IPS DF 6.9 (cell line): ENCODE data around the gene SLC4A11.

Experiments used
- DNase-seq: peaks from one replicate; pipeline ENCODE4 v3.0.0-alpha.2; 2013; ENCODE audit warnings: low read depth, low spot score
- H3K27ac ChIP-seq: one replicate; pipeline ENCODE4 v1.5.1; 2013; ENCODE audit warnings: low read length, control low read depth
- H3K27me3 ChIP-seq: 2 replicates; pipeline ENCODE4 v1.6.1; 2013; ENCODE audit warnings: mild to moderate bottlenecking, low read length; ENCODE audit not compliant: control insufficient read depth, insufficient read depth
- H3K36me3 ChIP-seq: 2 replicates; pipeline ENCODE4 v1.6.1; 2013; ENCODE audit warnings: low read length; ENCODE audit not compliant: control insufficient read depth, insufficient read depth
- H3K4me1 ChIP-seq: 2 replicates; pipeline ENCODE4 v1.6.1; 2013; ENCODE audit warnings: low read length; ENCODE audit not compliant: control insufficient read depth, insufficient read depth
- H3K4me3 ChIP-seq: 2 replicates; pipeline ENCODE4 v1.5.1; 2013; ENCODE audit warnings: mild to moderate bottlenecking, low read length
- H3K9me3 ChIP-seq: 2 replicates; pipeline ENCODE4 v1.6.1; 2013; ENCODE audit warnings: low read length, inconsistent platforms; ENCODE audit not compliant: control insufficient read depth, insufficient read depth
- WGBS: extraction: QIAGEN DNeasy Blood & Tissue Kit; methylation state at CpG from one replicate; pipeline ENCODE4 v1.1.7; 2013; ENCODE audit warnings: mixed read lengths, missing lambda C conversion rate; ENCODE audit not compliant: insufficient read length, insufficient coverage; 5-methylcytosine and 5-hydroxymethylcytosine counted together

Gene SLC4A11

DNA sequence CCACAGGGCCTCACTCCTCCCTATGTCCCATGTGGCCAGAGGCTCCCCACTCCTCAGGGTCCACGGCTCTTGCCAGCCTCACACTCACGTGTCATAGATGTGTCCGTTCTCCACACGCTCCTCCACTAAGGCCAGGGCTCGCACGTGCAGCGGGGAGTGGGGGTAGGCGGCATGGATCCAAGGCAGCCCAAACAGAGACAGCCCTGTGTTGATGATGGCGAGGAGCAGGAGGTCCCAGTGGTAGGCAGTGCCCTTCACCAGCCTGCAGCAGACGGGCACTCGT lies 10.3 kb downstream of the SLC4A11 start:
- Histone ChIP-seq H3K27me3 (no peaks in the 10 kb centered on the region), H3K9me3 (no peaks in the 10 kb centered on the region), H3K4me1 (no peaks in the 10 kb centered on the region), H3K4me3 (no peak overlapping the region), H3K27ac (no peak overlapping the region), H3K36me3 (peaks cover 21% of the 10 kb centered on the region; the same call in 1 of the 2 replicates)
- DNase-seq = no peak
- no CpG with 5 or more reads among the region's 11 CpGs for WGBS

DNA sequence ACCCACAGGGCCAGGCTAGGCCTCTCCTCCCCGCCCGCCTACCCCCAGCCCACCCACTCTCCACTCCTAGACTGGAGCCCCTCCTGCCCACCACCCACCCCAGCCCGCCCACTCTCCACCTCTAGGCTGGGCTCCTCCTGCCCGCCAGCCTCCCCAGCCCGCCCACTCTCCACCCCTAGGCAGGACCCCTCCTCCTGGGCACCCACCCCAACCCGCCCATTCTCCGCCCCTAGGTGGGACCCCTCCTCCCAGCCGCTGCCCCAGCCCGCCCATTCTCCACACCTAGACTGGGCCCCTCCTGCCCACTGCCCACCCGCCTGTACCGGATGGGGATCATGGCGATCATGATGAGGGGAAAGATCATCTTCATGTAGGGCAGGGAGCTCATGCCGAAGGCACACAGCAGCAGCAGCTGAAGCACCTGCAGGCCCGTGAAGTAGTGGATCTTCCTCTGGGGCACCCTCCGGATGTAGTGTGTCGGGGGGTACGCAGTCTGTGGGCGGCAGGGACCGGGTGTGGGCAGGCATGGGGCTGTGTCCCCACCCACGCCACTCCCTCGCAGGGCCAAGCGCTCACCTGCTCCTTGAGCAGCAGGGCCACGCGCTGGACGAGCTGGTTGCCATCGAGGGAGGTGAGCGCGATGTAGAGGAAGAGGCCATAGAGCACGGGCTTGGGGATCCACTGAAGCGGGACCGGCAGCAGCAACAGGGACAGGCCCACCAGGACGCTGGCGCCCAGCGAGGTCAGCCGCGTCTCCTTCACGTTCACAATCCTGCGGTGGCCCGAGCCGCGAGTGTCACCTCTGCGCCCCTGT lies 10.8 kb downstream of the SLC4A11 start:
- no peaks in the 10 kb centered on the region for H3K4me1 ChIP-seq

DNA sequence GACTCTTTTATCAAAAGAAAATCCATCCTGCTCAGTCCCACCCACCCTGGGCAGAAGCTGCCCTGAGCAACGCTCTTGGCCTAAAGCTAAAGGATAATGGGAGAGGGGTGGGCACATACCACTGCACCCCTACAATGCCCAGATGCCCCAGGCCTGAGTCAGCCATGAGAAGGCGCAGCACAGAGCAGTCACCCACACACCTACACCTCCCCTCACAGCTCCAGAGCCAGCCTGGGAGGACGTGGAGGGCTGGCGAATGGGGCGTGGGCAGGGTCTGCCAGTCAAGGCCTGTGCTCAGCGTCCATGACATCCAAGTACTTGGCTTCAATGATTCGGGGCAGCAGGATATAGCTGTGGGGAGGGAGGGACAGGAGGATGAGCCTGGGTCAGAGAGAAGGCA lies 11.5 kb downstream of the SLC4A11 start:
- Histone ChIP-seq H3K9me3 (no peaks in the 10 kb centered on the region), H3K4me3 (no peak overlapping the region), H3K4me1 (no peaks in the 10 kb centered on the region; the same call in 1 of the 2 replicates), H3K27ac (no peak overlapping the region), H3K36me3 (peaks cover 26% of the 10 kb centered on the region; the same call in 1 of the 2 replicates), H3K27me3 (no peaks in the 10 kb centered on the region)
- no CpG with 5 or more reads among the region's 7 CpGs for WGBS
- DNase-seq = no peak

More for the DNA sequence above, 10.8 kb downstream of the SLC4A11 start:
- DNase-seq = no peak
- no CpG with 5 or more reads among the region's 42 CpGs for WGBS
- Histone ChIP-seq H3K36me3 (peaks cover 25% of the 10 kb centered on the region; the same call in 1 of the 2 replicates), H3K27me3 (no peaks in the 10 kb centered on the region), H3K27ac (no peak overlapping the region), H3K4me3 (no peak overlapping the region), H3K9me3 (no peaks in the 10 kb centered on the region)

DNA sequence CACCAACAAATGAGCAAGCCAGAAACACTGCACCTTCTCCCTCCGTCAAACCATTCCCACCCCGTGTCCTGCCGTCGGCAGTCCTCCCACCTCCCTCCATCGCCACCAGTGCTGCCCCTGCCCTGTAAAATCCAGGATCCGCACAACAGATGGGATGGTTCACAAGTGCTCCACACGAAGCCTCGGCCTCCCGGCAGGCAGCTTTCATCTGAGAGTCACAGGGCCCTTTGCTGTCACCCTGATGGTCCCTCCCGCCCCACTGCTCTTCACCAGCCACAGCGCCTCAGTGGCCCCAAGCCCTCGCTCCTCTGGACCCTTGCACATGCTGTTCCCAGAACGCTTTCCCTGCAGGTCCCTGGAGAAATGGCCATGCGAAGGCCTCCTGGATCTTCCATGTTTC lies 12.1 kb downstream of the SLC4A11 start:
- WGBS = no CpG with 5 or more reads among the region's 14 CpGs
- H3K9me3 ChIP-seq = no peaks in the 10 kb centered on the region
- H3K27me3 ChIP-seq = no peaks in the 10 kb centered on the region
- peaks cover 26% of the 10 kb centered on the region for H3K36me3 ChIP-seq
- H3K27ac ChIP-seq = no peak overlapping the region
- no peak overlapping the region for H3K4me3 ChIP-seq
- no peak for DNase-seq
- no peaks in the 10 kb centered on the region; the same call in 1 of the 2 replicates for H3K4me1 ChIP-seq

DNA sequence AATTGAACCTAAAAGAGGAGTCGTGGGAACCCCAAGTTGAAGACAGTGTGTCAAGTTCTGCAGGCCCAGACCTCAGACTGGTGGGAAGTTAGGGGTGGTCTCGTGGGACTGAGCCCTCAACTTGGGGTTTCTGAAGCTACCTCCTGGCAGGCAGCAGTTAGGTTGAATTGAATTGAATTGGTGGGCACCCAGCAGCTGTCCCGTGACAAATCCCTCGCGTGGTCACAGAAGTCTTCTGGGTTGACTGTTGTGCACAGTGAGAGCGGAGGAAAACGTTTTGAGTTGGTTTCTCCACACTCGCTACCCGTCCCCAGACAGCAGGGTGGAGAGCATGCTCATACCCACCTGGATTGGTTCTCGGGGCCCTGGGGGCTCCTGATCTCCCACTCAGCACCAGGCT lies 12.9 kb downstream of the SLC4A11 start:
- Histone ChIP-seq H3K27ac (no peak overlapping the region), H3K9me3 (no peaks in the 10 kb centered on the region), H3K36me3 (peaks cover 31% of the 10 kb centered on the region), H3K27me3 (no peaks in the 10 kb centered on the region), H3K4me3 (no peak overlapping the region), H3K4me1 (no peaks in the 10 kb centered on the region; the same call in 1 of the 2 replicates)
- DNase-seq = no peak
- WGBS = no CpG with 5 or more reads among the region's 10 CpGs

DNA sequence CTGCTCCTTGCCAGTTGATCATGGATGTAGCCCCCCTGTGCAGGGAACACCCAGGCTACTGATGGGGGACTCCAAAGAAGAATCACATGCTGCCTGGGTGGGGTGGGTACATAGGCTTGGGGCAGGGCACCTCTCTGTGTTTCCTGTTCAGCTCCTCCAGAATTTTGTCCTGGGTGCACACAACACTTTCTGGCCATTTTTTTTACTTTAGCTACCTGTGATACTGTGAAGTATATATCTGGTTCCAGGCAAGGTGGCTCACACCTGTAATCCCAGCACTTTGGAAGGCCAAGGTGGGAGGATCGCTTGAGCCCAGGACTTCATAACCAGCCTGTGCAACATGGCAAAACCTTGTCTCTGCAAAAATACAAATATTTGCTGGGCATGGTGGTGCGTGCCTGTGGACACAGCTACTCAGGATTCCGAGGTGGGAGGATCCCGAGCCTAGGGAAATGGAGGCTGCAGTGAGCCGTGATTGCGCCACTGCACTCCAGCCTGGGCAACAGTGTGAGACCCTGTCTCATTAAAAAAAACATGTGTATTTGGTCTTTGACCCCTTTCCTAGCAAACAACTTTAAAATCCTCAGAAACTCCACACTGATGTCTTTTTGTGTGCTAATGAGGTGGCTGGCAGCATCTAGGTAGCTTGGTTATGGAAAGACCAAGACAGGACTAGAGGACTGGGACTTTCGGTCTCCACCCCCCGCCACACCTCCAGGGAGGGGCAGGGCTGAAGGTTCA lies 14.1 kb downstream of the SLC4A11 start:
- no peak overlapping the region for H3K27ac ChIP-seq
- no peaks in the 10 kb centered on the region for H3K9me3 ChIP-seq
- H3K27me3 ChIP-seq = no peaks in the 10 kb centered on the region
- H3K4me1 ChIP-seq = no peaks in the 10 kb centered on the region; the same call in 1 of the 2 replicates
- no CpG with 5 or more reads among the region's 8 CpGs for WGBS
- no peak overlapping the region for H3K4me3 ChIP-seq
- H3K36me3 ChIP-seq = peaks cover 30% of the 10 kb centered on the region
- no peak for DNase-seq

DNA sequence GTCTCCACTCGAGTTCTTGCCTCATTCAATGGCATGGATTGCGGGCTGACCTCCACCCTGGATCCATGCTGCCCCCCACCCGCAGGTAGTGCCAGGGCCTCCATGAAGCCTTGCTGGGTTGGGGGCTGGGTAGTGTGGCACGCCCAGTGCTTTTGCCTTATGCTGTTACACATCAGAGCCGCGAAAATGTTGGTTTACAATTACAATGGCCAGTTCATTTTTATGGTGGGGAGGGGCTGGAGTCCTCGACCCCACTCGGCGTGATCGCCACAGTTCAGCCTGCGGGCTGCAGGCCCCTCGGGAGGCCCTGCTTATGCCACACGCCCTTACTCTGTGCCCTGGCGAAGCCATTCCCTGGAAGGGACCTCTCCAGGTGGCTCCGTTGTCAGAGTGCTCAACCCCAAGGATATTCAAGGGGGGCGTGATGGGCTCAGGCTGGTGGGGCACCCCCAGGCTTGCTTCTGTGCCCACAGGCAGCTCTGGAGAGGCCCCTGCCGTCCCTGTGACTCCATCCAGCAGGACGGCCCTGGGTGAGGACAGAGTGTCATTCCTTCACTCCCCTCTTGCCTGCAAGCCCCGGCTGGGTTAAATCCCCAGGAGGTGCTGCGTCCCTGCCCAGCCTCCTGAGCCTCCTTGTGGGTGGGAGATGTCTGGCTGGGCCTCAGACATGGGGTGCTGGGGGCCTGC lies 14.9 kb downstream of the SLC4A11 start:
- DNase-seq = no peak
- no peaks in the 10 kb centered on the region; the same call in 1 of the 2 replicates for H3K4me1 ChIP-seq
- whole genome bisulfite sequencing = no CpG with 5 or more reads among the region's 20 CpGs

DNA sequence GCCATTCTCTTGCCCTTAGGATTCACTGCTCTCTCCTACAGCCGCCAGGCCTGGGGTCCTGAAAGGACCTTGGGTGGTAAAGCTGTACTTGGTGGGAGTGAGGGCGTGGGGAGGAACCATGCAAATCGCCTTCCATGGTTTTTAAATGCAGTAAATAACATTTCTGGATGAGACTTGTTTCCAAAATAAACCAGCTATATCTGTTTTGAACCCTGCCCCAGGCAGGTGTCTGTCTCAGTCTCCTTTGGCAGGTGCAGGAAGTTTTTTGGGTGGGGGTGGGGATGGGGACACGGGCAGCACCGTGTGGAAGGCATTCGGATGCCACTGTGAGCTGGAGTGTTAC lies 15.4 kb downstream of the SLC4A11 start:
- Histone ChIP-seq H3K27ac (no peak overlapping the region), H3K4me3 (no peak overlapping the region), H3K9me3 (no peaks in the 10 kb centered on the region), H3K36me3 (peaks cover 25% of the 10 kb centered on the region), H3K4me1 (no peaks in the 10 kb centered on the region; the same call in 1 of the 2 replicates), H3K27me3 (no peaks in the 10 kb centered on the region)
- no peak for DNase-seq
- WGBS = no CpG with 5 or more reads among the region's 6 CpGs

More for the DNA sequence above, 14.9 kb downstream of the SLC4A11 start:
- H3K27ac ChIP-seq = no peak overlapping the region
- no peak overlapping the region for H3K4me3 ChIP-seq
- peaks cover 25% of the 10 kb centered on the region for H3K36me3 ChIP-seq
- H3K27me3 ChIP-seq = no peaks in the 10 kb centered on the region
- H3K9me3 ChIP-seq = no peaks in the 10 kb centered on the region

DNA sequence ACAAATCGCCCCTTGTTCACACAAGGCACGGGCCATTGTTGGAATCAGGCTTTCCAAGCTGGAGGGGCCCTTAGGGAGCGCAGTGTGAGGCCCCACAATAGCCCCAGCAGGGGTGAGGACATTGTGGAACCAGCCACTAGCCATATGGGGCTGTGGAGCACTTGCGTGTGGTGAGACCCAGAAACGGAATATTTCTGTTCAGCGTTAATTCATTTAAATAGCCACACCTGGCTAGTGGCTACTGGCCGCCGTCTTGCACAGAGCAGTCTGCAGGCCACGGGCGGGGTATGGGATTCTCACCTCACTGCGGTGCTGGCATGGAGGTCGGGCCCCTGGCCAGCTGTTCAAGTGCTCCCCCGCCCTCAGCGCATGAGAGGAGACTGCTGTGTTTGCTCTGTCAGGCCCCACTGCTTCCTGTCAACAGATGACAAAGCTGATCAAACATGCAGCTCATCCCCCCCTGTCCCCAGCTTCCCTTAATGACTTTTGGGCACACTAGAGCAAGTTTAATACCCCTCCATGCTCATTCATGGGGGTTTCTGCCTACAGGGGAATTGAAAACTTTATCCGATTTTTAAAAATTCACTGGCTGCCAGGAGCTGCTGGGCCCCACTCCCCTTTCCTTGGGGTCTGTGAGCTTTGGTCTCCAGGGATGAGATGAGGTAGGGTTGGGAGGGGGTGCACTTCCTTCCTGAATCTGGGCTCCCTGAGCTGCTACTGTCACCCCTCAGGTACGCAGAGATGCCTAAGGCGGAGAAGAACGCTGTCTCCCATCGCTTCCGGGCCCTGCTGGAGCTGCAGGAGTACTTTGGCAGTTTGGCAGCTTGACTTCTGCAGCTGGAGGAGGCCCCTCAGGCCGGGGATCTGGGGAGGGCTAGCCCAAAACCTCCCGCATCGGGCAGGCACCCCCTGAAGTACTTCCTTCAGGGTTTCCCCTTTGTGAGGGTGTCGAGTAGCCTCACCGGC lies 16.1 kb downstream of the SLC4A11 start:
- no CpG with 5 or more reads among the region's 25 CpGs for WGBS
- no peak for DNase-seq
- no peak overlapping the region for H3K27ac ChIP-seq
- no peaks in the 10 kb centered on the region; the same call in 1 of the 2 replicates for H3K4me1 ChIP-seq
- H3K4me3 ChIP-seq = no peak overlapping the region
- no peaks in the 10 kb centered on the region for H3K9me3 ChIP-seq
- H3K36me3 ChIP-seq = peaks cover 25% of the 10 kb centered on the region
- H3K27me3 ChIP-seq = no peaks in the 10 kb centered on the region
